DMS79 (cell line): ENCODE measurements around the gene ADARB2.

Experiments used
- DNase-seq: peaks from one replicate; lab custom pipeline; 2025; lab: John Stamatoyannopoulos, UW

The ADARB2 gene

DNA sequence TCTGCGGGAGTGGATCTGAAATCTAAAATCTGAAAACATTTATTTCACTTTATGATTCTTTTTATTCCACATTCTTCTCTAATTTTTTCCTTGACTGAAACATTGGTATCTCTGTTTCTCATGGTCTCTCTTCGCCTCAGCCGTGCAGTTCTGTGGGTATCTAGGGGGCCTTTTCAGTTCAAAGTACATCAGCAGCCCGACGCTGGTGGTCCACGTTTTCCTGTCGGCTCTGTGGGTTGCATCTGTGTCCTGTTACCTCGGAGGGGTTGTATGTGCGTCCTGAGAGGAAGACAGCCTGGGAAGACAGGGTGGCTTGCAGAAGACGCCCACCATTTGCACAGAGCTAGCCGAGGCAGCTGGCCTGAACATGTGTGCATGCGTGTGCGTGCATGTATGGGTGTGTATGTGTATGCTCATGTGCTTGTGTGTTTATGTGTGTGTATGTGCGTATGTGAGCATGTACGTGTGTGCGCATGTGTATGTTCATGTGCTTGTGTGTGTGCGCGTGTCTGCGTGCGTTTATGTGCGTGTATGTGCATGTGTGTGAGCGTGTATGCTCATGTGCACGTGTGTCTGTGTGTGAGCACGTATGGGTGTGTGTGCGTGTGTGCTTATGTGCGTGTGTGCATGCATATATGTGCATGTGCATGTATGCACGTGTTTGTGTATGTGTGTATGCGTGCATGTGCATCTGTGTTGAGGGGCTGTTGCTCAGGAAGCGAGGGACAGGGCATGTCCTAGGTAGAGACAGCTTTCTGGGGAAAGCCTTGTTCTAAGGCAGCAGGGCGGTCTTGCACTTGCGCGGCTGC, 211.8 kb downstream of the ADARB2 start:
- DNase-seq, result no peak

DNA sequence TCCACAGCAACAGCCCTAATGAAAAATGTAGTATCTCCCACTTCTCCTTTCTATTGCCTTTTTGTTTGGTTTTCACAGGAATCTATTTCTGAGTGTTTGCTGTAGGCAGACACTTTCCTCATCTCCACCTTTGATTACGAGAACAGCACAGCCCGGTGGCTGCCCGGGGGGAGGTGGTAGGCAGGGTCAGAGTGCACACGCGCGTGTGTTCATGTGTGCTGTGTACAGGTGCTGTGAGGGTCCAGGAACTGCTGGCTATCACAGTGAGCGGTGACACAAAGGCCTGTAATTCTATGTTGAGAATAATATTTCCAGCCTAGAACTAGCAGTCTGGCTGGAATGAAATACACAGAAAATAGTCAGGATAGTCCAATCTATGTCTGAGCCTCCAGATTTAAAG, 212.8 kb downstream of the ADARB2 start:
- DNase-seq, result no peak

DNA sequence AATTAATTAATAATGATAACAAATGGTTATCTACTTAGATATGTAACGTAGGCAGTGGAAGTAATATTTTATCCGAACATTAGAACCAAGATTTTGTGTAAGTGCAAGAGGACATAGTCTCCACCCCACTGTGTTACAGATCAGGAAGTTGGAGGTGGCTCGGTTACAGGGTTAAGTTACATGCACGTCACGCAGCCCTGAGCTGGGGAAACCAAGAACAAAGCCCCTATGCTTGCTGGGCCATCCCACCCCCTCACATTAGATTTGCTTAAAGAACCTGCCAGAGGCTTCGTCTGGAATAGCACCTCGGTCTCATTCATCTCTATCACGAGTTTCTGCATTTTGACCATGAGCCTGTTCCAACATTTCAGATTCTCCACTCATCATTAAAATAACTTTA, 214.1 kb downstream of the ADARB2 start:
- DNase-seq, result no peak

DNA sequence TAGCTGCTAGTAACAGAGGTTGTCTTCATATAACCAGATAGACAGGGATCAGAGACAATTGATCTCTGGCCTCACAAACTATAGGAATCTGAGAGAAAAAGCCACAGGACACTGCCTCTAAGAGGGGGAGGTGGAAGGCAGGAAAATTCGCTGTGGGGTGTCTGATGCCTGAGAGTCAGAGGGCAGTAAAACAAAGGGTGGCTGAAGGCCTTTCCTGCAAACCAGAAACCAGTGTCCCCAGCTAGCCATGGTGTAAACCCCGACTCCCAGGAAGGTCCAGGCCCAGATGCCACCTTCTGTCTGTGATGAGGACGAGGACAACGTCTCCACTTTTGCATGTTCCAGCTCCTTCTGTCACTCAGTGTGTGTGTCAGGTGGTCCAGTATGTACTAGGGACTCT, 215.1 kb downstream of the ADARB2 start:
- DNase-seq, result no peak

DNA sequence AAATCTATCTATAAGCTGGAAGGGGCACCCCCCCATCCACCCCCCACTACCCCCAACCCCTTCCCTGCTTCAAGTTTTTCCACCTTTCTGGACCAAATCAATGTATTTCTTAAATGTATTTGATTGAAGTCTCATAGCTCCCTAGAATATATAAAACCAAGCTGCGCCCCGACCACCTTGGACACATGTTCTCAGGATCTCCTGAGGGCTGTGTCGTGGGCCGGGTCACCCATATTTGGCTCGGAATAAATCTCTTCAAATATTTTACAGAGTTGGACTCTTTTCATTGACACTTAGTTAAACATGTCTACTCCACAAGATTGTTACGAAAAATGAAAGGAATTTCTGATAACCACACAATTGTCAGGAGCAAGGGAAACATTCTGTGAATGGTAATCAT, 215.6 kb downstream of the ADARB2 start:
- DNase-seq, result no peak

DNA sequence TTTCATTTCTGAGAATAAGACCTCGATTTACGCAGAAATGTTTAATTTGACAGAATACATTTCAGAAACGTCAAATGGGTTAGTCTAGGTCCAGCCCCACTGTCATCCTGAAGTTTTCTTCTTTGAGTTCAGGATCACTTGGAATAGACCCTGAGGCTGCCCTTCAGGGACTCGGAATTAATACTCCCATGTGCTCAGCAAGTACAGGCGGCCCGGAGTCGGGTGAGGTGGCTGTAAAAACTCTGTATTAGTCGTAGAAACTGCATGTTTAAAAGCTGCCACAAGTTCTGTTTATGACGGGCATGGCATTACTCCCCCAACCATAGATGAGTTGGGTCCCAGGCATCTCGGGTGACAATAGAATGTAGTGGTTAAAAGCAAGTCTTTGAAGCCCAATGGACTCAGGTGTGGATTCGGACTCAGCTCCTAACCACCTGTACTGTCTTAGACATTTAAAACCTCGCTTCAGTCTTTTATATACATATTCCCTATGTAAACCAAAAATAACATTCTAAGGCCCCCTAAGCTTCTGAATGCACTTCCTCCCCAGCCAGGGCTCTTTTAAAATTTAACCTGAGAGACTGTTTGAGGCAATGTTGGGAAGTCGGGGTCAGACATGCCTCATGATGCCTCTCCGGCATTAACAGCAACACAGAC, 216.3 kb downstream of the ADARB2 start:
- no peak for DNase-seq

DNA sequence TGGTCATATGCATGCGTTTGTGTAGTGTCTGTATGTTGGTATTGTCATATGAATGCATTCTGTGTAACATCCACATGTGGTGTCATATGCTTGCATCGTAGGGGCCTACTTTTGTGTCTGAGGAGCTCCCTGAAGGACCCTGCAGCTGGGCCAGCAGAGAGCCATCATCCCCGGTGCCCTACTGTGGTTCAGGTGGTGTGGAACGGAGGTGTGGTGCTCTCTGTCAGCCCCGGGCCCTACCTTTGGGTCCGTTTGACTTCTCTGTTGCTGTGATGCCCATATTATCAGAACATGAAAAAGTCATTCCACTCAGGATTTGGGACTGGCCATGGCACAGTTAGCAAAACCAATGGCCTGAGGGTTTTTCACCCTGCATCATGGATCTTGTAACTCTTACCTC, 217.9 kb downstream of the ADARB2 start:
- DNase-seq, result no peak

DNA sequence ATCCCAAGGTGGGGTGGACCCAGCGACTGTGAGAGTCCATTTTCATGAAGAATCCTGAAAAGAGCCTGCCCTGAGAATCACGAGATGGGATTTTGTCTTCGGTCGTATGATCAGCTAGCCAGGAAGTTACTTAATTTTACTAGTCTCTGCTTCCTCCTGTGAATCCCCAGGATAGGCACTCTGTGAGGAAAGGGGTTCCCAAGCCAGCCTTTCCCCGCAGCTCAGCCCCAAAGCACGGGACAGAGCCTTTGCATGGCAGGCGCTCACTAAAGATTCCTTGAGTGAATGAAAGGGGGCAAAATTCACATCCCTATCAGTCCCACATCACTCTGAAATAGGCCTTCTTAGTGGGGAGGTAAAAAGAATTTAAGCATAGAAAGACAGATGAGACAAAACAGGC, 219.6 kb downstream of the ADARB2 start:
- no peak for DNase-seq

DNA sequence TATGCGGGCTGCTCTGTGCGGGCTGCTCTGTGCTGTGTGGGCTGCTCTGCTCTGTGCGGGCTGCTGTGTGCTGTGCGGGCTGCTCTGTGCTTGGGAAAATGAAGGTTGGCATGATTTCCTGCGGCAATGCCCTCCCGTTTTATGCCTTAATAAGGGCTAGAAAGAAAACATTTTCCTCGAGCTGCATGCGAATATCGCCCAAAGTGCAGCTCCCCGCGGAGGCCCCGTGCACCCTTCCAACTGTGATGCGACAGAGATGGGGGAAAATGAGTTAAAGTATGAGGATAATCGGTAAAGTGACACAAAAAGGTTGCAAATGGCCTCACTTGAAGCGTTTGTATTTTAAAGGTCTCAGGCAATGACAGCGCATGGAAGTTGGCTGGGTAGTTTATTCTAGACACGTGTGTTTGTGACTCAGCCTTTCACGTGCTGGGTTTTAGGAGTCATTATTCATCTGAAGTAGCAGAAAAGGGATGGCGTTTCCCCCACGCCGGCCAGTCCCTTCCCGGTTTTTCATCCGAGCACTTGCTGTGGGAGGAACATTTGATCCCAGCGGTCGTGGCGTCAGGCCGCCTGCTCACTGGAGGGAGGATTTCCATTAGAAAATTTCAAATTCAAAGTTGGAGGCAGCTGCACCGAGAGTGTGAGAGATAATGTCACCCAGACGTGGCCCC, 220.7 kb downstream of the ADARB2 start:
- no peak for DNase-seq

DNA sequence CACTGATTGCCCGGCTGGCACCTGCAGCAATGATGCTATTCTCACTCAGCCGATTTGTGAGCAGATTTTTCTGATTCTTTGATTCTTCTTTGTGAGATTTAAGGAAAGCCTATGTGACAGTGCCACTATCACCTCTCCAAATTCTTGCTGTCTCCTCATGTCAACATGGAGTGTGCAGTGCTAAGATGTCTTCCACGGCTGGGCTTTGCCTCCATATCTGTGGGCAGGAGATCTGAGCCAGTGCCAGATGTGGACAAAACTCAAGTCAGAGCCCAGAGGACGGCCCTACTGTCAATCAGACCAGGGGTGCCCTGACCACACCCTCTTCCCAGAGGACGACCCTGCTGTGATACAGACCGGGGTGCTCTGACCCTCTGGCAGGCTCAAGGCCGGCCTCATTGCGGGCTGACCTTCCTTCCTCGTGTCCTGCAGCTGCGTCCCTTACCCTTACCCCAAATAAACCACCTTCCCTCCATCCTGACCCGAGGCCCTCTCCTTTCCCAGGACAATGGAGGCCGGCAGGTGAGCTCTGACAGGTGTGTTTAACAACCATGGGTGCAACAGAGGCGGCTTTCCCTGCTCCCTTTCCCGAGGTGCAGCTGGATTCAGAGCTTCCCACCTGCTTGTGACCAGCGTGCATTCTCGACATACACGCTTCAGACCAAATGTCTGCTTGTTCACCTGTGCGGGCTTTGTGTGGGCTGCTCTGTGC, 221.4 kb downstream of the ADARB2 start:
- DNase-seq, result no peak

DNA sequence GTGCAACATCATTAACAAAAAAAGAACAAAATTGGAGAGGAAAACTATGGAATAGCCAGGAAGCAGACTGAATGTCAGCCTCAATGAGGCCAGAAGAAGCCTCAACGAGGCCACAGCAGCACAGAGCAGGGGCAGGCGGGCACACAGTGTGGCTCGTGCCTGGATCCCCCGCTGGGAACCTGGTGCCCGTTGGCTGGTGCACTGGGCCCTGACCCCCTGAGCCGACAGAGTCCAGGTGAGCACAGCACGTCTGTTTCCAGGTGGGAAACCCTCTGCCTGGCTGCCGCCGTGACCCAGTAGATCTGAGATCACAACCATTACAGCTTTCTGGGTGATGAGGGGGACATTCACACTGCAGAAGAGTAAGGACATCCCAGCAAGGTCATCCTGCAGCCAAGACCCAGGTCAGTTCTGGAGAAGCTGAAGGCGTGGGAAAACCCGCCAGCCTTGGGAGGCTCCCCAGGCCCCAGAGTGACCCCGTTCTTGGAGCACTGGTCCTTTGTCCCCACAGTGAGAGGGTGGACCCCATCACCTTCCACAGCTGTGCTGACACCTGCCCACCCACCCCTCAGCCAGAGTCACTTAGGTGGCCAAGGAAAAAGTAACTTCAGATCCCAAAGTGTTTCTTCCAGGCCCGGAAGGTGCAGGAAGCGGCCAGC, 222.1 kb downstream of the ADARB2 start:
- DNase-seq, result no peak

DNA sequence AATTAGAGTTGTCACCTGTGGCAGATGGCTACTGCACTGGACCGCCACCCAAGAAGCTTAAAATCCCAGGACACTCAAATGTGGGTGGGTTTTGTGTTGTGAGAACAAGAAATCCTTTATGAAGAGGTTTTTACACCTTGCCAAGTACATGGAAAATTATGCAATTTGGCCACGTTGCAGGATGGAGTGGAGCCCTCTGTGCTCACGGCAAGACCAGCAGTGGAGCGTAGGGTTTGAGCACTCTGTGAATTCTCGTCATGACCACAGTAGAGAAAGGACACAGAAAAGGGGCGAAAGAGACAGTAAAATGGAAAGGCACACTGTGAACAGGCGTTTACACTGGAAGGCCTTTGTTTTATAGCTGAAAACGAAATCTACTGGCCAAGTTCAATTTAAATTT, 222.6 kb downstream of the ADARB2 start:
- DNase-seq, result no peak

DNA sequence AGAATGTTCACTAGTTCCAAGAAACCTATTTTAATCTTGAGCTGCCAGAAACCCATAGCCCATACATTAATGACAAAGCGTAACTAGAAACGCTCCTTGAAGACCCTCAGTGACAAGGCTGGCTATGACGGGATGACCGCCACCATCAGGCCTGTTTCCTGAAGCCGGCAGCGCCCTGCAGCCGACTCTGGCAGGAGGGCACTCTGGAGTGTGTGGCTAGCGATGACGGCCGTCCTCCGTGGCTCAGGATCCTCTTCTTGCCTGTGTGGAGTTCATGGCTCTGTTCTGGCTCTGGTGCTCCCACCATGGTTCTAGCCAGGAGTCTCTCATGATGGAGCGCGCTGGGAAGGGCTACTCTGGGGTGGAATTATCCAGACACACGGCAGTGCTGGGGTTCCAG, 224.1 kb downstream of the ADARB2 start:
- DNase-seq, result no peak

DNA sequence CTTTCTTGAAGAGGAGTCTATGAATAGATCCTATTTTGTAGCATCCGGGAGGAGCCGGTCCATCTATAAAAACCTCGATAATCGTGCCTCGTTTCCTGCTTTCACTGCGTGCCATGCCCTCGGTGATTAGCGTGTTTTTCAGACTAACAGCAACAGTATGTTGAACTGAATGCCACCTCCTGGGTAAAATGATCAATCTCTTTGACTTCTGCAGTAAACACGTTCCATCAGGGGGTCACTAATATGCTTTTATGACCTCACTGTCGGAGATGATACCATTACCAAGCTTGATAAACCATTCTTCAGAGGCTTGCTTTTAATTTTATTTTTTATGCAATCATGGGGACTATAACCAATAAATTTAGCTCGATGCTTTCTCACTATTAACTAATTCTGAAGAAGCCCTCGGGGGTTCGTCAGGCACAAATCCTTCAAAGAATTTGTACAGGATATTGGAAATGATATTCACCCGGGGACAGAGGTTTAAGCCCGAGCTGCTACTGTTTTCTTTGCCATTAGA, 228.3 kb downstream of the ADARB2 start:
- no peak for DNase-seq

DNA sequence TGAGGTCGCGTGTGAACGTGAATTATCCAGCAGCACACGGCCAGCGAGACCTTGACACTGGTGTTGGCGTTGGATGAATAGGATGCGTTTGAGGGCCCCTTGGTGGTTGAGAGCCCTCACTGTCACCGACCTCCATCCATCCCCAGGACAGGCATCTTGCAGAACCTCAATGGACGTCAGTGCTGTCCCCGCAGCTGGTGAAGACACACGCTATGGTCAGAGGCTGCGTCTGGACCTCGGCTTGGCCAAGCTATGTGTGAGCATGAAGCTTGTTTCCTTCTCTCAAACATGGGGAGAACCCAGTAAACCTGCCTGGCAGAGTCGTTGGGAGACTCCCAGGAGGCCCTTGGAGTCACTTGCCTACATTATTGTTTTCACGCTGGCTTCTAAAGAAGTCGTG, 229.2 kb downstream of the ADARB2 start:
- DNase-seq, result no peak

DNA sequence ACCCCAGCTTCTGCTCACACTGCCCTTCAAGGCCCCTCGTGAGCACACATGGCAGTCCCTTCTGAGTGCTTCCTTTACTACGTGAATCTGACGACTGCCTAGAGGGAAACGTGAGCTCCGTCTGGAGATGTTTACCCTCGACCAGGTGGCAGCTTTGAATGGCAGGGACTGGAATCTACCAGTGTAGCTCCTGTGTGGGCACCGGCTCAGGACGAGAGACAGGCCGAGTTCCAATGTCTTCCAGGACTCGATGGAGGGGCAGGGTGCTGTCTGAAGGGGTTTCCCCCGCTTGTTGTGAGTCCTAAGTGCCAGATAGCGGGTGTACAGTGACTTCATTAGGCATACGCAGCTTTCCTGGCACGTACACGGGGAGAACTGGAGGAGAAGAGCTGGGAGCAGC, 229.9 kb downstream of the ADARB2 start:
- DNase-seq, result no peak

DNA sequence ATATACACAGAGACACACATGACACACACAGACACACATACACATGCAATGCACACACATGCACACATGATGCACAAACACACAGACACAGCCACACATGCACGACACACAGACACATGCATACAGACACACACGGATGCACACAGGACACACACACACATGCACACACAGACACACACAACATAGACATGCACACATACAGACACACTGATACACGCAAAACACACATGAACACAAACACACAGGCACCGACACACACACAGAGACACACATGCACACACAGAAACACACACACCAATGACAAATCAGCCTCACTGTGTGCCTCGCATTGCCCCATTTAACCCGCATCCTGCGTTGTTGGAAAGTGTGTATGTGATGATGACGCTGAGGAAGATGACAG, 232.4 kb downstream of the ADARB2 start:
- DNase-seq, result no peak

DNA sequence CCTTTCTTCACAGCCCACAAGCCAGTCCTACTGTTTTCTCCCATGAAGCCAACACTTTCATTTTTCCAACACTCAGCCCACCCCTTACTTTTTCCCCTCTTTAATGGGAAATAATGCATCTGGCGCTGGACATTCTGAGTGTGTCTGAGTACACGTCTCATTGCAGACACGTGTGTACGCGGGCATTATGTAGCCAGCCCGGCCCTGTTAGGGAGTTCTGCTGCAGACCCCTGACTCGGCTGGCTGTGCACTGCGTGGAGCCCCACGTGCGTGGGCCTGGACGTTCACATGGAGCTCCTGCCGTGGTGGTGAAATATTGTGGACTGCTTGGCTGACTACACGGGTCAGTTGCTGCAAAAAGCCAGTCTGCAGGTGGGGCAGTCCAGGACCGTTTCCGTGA, 233.0 kb downstream of the ADARB2 start:
- DNase-seq, result no peak

DNA sequence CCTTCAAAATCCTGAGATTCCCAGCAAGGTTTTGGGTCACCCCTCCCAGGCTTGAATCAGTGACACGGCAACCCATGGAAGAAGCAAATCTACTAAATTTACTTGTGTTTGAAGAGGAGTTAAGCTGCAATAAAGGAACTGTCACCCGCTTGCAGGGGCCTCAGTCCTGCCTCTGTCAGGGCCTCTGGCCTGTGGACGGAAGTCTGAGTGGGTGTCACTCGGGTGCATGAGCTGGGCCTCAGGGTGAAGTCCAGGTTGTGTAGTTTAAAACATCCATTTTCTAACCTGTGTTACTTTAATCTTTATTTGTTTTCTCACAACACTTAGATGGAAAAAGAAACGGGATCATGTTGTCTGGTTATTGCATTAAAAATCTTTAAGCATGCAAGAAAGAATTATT, 234.9 kb downstream of the ADARB2 start:
- no peak for DNase-seq

DNA sequence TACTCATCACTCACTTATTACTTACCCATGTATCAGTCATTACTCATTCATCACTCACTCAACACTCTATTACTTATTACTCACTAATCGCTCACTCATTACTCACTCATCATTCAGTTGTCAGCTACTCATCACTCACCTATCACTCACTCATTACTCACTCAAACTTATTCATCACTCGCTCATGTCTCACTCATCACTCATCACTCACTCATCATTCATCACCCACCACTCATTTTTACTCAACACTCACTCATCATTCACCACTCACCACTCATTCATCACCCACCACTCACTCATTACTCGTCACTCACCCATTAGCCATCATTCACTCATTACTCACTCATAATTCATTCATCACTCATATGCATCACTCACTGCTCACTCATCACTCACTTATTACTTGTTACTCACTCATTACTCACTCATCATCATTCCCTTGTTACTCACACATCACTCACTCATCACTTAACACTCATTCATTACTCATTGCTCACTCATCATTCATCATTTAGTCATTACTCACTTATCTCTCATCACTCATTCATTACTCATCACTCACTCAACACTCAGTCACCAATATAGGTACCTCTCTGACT, 237.9 kb downstream of the ADARB2 start:
- DNase-seq, result no peak

DNA sequence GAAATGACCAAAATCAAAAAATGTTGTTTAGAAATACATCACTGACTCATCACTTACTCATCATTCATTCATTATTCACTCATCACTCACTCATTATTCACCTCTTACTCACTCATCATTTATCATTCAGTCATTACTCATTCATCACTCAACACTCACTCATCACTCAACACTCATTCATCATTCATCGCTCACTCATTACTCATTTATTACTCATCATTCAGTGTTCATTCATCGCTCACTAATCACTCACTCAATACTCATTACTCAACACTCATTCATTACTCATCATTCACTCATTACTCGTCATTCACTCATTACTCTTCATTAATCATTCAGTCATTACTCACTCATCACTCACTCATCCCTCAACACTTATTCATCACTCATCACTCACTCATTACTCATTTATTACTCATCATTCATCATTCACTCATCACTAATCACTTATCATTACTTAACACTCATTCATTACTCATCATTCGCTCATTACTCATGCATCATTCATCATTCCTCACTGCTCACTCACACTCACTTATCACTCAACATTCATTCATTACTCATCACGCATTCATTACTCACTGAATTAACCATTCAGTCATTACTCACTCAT, 238.5 kb downstream of the ADARB2 start:
- no peak for DNase-seq
